ENCODE measurements around the gene PMEPA1.

PMEPA1 gene

DNA sequence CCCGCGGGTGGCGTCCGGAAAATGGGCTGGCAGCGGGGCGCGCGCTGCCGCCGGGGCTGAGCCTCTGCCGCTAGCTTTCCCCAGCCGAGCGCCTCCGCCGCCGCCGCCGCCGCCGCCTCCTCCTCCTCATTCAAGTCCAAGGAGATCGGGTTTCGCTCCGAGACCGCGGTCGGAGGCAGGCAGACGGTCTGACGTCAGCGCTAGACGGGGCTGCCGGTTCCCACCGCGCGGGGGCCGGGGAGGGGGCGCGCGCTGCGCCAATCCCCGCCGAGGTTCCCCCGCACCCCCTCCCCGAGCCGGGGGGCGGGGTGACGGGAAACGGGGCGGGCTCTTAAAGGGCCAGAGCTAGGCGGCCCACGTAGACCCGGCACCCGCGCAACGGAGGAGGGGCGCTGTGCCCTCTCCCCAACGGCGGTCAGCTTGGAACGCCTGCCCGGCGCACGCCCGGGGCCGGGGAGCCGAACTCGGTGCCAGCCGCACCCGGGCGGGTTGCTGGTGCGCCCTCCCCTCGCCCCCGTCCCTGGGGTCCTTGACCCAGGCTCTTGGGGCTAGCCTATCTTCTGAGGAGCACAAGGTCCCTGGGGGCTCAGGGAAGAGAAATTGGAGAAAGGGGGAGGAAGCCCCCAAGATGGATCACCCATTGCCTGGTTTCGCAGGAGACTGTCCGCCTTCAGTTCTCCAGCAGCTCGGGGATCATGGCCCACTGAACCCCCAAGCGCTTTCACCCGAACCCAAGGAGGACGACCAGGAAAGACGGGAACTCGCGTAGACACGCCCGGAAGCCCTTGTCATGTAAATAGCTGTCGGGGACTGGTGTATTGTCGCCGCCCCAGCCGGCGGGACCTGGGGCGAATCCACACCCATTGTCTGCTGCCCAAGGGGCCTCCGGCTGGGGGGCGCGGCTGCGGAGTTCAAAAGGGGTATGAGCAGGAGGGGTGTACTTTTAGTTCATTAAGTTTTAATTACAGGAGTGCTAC is at the start of gene PMEPA1:
Gene PMEPA1 (minus strand): TSS at position 193 of the 977 bp plus-strand sequence. CDS start 433 bp downstream, outside the sequence.
- peak; percentile 58 for DNase-seq

- DNase-seq: no peak
These were observed 48.0 kb upstream of the PMEPA1 start for GRCh38 chr20:57757767-57758166.

GRCh38 chr20:57756921-57757320 is 47.1 kb upstream of the PMEPA1 start:
- no peak for DNase-seq

GRCh38 chr20:57756213-57756612 is 46.4 kb upstream of the PMEPA1 start:
- no peak for DNase-seq

- DNase-seq: no peak
These were observed 45.8 kb upstream of the PMEPA1 start for GRCh38 chr20:57755609-57756008.

DNA sequence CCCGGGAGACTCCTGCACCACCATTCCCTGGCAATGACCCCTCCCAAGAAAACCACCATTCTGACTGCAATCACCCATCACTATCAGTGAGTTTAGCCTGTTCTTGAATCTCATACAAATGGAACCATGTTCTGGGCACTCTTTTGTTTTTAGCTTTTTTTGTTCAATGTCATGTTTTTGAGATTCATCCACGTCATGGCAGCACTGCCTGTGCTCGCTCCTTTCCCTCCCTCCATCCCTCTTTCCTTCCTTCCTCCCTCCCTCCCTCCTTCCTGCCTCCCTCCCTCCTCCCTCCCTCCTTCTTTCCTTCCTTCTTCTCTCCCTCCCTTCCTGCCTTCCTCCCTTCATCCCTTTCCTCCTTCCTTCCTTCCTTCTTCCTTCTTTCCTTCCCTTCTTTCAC is 44.4 kb upstream of the PMEPA1 start:
- DNase-seq: no peak

DNA sequence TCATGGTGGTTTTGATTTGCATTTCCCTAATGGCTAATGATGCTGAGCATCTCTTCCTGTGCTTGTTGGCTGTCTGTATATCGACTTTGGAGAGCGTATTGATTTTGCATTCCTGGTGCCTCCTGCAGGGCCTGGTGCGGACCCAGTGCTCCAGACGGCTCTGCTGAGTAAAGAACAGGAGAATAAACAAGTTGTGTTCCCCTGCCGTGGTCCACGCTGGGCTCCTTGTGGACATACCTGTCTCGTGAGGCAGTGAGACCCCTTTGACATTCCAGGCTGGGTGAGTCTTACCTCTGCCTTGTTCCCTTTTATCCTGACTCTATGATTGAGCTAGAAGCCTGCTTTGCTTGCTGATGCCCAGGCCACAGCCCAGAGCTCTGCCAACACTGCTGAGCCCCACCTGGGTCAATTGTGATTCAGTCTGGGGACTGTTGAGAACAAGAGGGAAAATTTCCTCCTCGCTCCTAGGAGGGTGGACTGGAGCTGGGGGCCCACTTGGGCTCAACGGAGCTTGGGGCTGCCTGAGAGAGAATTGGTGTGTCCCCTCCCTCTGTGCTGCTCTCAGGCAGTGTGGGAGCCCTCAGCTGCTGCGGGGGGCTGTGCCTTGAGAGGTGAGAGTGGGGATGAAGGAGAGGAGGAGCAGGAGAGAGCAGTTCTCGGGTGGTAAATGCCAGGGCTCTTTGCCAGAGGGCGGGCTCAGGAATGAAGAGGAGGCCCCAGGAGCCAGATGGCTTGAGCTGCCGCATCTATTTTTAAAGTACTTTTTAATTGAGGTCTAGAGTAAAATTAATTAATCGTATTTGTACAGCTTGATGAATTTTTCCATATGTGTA is 43.7 kb upstream of the PMEPA1 start:
- DNase-seq: peak; percentile 51

DNA sequence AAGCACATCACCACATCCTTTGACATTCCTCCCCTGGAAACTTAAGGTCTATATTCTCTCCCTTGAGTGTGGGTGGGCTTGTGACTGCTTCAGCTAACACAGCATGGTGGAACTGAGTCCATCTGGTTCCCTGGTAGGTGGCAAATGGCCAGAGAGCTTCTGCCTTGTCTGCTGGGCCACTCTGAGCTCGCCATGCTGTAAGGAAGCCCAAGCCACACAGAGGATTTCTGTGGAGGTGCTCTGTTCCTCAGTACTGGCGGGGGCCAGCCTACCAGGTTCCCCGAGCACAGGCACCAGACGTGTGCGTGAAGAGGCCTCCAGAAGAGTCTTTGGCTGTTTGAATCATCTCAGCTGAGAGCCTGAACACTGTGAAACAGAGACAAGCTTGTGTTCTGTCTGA is 41.6 kb upstream of the PMEPA1 start:
- no peak for DNase-seq

- DNase-seq: no peak
These were observed 40.1 kb upstream of the PMEPA1 start for GRCh38 chr20:57749869-57750268.

GRCh38 chr20:57749131-57749690 is 39.4 kb upstream of the PMEPA1 start:
- DNase-seq: no peak

- peak; percentile 84 for DNase-seq
These were observed 38.9 kb upstream of the PMEPA1 start for GRCh38 chr20:57748601-57749130.

DNA sequence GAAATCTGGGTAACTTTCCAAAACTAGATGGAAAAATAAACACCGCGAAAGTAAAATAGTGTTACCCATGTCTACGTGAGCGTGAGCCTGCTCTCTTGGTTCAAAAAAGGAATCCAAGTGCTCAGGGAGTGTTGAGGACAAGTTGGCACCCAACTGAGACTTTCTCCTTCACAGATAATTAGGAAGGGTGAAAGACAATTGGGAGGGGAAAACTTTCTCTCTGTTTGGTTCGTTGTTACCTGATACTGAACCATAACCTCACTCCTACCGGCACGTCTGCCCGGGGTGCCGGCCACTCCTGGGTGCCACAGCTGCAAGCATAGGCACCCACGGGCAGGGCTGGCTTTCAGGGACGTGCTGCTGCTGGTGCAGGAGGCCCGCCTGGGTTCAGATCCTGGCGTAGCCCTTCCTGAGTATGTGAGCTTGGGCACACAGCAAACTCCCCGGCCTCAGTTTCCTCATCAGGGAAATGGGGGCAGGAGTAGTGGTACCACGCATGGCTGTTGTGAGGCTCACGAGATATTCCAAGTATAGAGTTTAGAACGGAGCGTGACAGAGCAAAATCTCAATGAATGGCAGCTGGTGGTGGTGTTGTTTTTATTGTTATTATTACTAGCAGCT is 38.2 kb upstream of the PMEPA1 start:
- no peak for DNase-seq

GRCh38 chr20:57746832-57747404 is 37.1 kb upstream of the PMEPA1 start:
- DNase-seq: no peak

- no peak for DNase-seq
These were observed 36.4 kb upstream of the PMEPA1 start for GRCh38 chr20:57746201-57746600.

DNA sequence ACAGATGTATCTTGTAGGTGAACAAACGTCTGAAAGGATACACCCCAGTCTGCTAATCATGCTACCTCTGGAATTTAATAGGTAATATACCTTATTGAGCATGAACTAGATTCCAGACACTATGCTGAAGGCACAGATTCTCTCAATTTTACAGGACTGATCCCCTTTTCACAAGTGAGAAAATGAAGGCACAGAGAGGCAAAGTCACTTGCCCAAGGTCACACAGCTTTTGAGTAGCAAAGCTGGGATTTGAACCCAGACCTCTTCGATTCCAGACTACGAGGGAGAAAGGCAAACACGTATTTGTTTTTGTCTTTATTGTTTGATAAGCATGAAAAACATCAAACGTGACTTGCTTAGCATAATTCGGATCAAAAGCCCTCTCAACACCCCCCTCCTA is 34.4 kb upstream of the PMEPA1 start:
- DNase-seq: no peak

- DNase-seq: no peak
These were observed 33.8 kb upstream of the PMEPA1 start for GRCh38 chr20:57743450-57744095.

GRCh38 chr20:57742507-57743181 is 32.8 kb upstream of the PMEPA1 start:
- no peak for DNase-seq

DNA sequence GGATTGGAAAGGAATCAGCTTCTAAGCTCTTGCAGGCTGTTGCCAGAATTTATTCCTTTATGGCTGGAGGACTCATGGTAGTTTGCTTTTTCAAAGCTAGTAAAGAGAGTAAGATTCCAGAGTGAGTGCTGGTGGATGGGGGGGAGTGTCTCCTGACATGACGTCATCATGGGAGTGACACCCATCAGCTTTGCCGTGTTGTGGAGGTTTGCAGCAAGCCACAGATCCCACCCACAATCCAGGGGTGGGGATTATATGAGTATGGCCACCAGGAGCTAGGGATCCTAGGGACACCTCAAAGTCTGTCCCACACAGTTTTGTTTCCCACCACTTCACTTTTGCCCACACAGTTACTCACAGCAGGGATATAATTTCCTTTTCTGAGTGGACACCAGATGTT is 28.7 kb upstream of the PMEPA1 start:
- no peak for DNase-seq

DNA sequence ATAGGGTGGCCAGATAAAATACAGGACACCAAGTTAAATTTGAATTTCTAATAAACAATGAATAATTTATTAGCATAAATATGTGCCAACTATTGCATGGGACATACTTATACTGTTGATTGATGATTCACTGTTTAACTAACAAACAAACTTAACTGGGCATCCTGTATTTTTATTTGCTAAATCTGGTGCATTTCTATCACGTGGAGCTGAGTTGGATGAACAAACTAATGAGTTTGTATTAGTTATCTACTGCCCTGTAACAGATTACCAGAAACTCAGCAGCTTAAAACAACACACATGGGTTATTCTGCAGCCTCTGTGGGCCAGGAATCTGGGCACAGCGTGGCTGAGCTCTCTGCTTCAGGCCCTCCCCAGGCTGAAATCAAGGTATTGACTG is 28.2 kb upstream of the PMEPA1 start:
- no peak for DNase-seq

GRCh38 chr20:57737349-57737748 is 27.5 kb upstream of the PMEPA1 start:
- no peak for DNase-seq

DNA sequence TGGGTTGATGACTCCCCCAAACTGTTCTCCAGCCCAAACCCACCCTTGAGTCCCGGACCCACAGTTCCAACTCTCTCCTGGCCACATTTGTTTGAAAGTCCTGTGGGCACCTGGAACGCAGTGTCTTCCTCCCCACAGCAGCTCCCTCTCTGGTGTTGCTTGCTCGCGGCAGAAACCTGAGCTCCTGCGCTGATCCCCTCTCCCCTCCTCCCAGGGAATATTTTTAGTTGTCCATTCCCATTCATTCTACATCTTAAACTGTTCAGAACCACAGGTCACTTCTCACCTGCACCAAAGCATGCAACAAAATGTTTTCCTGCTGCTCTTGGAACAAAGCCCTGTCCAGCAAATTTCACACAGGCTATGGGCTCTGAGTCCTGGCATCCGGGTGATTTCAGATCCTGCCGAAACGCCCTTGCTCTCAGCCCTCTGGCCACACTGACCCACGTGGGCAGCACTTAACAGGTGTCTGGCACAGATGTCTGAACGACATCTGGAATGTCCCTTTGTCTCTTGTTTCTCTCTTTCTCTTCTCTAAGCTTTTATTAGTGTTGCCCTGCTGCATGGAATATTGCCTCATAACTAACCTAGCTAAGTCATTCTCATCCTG is 27.0 kb upstream of the PMEPA1 start:
- no peak for DNase-seq

Measured in NCI-H1694 treated with DMSO at 0.1 percent for 48 hours (cell line).